Right renal pelvis (tissue), 4 donors: ENCODE results near the gene U2AF2. TPM values are rescaled to one million over a fixed set of nuclear protein-coding genes. Genes with fewer than 3 reads are reported as not detected.

Experiments used
- DNase-seq, 4 donors: peaks; one replicate each; pipeline ENCODE4 v3.0.0-alpha.2; 2013; ENCODE audit warnings: low read depth in 4 of 4, low spot score in 3 of 4, missing footprints in 1 of 4
- polyA plus RNA-seq, 4 donors: library from polyadenylated mRNA; unstranded; fragments of 120-200 nt; gene quantifications; one replicate each; pipeline ENCODE4 v1.2.1, GENCODE V29; 2013; ENCODE audit not compliant: insufficient read length in 4 of 4

The U2AF2 gene
- polyA plus RNA-seq, 4 donors: 178 to 218 (median 182) TPM

DNA sequence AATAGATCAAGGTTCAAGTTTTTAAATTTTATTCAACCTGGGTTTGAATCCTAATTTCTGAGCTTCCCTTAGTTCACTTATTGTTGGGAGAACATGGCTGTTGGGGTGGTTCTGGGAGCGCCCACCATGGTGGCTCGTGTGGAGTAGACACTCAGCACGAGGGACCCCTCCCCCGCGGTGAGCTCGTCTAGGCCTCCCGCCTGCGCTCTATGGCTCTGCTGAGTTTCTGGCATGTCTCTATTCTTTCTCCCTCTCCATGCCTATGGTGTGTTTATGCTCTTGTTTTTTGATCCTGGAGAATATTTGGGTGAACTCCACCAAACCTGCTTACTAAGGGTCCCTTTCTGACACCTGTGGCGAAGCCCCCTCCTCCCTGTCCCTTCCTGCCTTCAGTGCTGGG is 18.6 kb downstream of the U2AF2 start:
- no peak for DNase-seq

DNA sequence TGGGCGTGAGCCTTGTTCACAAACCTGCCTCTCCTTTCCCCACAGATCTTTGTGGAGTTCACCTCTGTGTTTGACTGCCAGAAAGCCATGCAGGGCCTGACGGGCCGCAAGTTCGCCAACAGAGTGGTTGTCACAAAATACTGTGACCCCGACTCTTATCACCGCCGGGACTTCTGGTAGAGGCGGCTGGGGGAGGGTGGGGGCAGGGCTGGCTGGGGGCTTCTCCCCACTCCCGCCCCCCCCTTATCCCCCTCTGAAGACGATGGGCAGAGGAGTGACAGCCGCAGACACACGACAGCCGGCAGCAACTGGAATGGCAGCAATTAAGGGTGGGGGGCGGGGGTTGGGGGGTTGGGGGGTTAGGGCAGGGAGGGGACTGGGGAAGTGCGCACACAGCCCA is 19.1 kb downstream of the U2AF2 start:
- no peak for DNase-seq

DNA sequence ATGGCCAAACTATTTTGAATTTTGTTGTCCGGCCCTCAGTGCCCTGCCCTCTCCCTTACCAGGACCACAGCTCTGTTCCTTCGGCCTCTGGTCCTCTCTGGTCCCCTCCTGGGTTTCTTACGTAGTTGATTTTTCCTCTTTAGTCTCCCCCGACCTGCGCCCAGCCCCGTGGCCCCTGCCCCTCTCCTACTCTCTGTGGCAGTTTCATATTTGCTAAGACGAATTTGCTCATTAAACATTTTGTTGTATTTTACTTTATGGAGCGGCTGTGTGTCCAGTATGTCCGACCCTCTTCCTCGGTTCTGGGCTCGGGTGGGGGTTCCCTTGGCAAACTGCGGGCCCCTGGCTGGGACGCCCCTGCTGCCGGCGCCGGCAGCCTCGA is 19.6 kb downstream of the U2AF2 start:
- DNase-seq: no peak

DNA sequence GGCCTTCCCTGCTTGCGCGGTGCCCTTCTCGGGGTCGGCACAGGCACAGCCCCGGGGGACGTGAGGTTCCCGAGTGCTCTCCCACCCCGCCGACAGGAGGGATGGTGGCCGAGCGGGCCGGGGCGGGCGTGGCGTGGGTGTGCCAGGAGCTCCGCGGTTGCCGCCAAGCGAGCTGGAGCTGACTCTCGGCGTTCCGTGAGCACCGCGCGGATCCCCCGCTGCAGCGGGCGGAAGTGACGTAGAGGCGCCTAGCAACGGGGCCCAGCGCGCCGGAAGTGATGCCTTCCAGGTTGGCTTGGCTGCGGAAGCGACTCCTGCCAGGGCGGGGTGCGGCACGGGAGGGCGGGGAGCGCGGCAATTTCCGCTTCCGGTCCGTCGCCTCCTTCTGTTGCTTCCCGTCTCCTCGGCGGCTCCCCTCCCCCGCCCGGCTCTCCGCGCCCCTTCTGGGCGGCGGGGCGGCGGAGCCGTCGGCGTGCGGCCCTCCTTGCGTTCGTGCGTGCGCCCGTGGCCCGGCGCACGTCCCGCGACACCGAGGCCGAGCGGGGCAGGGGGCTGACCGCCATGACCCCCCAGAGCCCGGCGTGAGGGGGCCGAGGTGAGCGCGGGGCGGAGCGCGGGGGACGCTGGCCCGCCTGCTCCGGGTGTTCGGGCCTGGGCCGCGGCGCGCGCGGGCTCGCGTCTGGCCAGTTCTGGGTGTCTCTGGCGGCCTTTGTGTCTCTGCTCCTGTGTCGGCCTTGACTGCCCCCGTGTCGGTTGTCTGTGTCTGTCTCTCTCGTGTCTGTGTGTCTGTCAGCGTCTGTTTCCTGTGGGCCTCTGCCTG is 20.2 kb downstream of the U2AF2 start, which contains the start of gene EPN1:
Gene EPN1 (plus strand): TSS at position 386 of the 820 bp plus-strand sequence. CDS start 3,402 bp downstream, outside the sequence.
- peak; percentile 87 to 90 (median 88) for DNase-seq

DNA sequence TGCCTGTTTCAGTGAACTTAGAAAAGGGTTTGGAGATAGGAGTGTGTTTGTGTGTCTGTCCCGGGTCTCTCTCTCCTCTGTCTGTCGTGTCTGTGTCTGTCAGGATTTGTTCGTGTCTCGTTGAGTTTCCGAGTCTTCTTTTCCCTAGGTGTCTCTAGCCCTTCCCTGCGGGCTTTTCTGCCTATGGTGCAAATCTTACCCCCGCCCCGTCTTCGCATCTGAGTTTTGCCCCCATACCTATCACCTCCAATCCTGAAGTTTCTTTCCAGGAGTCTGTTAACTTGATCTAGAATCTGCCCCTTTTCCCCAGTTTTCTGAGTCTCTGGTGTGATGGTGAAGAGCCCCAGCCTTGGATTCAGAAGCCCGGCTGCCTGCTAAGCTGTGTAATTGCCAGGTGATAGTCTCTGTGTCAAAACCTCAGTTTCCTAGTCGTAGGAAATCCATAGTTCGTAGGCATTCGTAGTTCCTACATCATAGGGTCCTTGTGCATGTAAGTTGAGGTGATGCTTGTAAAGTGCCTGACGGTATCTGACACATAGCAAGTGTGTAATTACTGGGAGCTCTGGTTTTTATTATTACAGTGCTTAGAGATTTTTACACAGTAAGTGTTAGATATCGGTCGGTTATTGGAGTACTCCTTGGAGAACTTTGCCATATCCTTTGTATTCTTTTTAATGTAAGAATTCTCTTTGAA is 21.0 kb downstream of the U2AF2 start:
- no peak for DNase-seq

DNA sequence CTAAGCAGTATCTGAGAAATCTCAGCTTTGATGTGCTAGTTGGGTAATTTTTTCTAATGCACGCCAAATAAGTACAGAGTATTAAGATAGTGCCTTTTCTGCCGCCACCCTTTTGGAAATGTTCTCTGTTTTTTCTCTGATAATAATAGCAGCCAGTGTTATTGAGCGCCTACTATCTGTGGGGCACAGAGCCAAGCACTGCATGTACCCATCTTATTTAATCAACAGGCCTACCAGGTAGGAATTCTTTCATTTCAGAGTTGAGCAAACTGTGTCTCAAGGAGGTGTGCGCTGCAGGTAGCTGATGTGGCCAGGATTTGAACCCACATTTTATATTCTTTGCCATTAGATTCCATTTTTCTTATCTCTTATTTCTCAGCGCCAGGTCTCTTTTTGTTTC is 21.5 kb downstream of the U2AF2 start:
- no peak for DNase-seq

DNA sequence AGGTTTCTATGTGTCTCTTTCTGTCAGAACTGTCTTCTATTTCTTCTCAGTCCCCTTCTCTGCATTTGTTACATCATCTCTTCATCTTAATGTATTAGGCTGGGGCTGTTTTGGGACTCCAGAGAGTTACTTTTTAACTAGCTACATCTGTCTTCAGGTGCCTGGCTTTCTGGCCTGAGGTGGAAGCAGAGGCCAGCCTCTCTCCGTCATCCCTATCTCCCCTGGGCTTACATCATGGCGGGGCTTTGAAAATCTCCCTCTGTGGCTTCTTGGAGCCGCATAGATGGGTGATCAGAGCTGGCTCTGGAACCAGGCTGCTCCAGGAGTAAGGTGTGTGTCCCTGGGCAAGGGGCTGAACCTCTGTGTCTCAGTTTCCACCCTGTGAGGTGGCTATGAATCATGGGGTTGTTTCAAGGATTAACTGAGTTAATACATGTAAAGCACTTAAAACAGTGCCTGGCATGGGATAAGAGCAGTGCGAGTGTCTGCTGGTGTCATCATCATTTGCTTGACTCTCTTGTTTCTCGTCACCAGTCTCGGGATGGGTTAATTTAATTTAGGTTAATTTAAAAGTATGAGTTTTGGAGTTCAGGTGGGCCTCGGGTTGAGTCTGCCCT is 22.2 kb downstream of the U2AF2 start:
- DNase-seq: no peak

DNA sequence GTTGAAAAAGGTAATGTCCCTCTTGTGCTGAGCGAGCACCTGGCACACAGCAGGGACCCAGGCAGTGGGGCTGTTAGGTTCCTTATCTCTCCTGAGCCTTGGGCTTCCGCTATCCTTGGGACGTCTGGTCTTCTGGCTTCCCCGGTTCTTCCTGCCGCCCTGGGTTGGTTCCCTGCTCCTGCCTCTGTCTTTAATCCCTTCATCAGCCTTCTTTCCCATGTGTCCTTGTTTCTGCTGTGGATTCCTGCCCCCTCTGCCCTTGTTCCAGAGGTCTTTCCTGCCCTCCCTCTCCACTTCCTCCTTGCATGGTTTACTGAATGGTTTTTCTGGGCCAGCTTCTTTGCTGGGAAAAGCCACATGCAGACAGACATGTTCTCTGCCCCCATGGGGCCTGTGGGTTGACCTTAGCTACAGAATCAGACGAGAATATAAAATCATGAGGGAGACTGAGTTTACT is 22.8 kb downstream of the U2AF2 start:
- no peak for DNase-seq

DNA sequence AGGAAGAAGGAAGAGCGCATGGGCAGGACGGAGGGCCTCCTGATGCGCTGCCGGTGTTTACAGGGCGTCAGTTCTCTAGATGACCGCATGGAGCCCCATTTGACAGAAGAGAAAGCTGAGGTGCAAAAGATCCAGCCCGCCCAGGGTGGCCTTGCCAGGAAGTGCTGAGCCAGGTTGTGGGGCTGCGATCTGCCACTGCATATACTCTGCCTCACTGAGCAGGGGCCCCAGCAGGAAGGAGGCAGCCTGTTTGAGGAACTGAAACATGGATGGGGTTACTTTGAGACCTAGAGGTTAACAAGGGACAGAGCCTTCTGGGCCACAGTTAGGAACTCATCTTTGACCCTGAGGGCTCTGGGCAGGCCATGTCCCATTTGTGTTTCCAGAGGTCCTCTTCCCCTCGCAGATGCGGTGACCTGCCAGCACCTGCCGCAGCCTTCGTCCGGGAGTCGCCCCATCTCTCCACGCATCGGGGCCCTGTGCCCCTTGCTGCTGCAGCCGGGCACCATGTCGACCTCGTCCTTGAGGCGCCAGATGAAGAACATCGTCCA is 23.4 kb downstream of the U2AF2 start:
- DNase-seq: no peak

DNA sequence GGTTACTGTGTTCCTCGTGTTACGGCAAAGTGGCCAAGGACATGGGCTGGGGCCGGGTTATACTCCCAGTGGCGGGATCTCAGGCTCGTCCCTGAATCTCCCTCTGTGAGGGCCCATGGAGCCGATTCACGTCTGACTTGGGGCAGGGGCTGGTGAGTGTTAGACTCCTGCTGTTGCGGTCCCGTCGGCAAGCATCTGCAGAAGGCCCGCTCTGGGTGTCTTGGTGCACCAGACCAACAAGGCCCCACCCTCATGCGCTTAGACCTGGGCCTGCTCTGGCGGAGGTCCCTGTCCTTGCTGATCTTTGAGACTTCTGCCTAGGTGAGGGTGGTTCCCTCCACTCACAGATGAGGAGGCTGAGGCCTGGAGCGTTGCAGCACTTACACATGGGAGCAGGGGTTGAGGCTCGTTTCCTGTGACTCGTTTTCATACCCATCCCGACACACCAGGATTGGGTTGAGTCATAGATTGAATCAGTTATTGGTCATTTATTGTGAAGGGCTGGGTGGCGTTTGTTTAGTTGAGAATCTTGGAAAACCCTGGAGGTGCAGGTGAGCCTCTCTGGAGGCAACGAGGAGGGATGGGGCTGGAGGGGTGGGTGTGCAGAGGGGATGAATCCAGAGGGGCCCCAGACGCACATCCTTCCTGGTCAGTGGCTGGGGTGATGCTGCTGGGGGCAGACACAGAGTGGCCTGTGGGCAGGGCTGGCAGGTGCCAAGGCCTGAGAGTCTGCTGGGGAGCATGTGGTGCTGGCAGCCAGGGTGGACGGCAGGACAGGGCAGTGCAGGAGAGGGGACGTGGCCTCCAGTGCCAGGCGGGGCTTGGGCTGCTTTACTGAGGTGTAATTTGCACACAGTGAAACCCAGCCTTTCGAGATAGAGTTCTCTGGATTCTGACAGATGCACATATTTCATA is 24.8 kb downstream of the U2AF2 start:
- DNase-seq: no peak

DNA sequence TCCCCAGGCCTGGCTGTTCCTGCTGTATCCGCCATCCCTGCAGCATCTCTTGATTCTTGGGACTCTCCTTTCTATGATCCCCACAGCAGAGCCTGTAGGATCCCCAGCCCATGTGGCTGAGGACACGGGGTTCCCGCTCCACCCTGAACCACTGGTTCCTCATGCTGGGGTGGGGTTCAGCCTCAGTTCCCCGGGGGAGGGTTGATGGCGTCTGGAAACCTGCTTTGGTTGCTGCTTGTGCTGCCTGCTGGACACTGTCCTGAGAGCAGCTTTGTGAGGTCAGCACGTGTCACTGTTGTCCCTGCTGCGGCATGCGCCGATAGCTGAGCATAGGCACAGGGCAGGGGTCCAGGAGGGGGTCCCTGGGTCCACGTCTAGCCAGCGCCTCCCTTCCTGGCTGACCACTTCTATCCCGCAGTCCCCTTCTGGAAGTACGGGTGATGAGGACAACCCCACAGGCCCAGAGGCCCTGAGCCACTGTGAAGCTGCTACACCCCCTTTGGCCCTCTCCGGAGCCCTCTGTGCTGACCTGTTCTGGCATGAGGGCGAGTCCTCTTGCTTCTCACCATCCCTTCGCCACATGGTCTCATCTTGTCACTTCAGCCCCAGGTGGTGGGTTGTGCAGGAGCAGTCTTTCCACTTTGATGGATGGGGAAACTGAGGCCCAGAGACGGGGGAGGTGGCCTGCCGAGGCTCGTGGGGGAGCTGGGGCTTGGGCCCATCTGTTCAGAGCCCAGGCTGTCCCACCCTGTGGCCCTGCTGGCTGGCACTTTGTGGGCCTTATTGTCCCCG is 25.7 kb downstream of the U2AF2 start:
- DNase-seq: no peak

DNA sequence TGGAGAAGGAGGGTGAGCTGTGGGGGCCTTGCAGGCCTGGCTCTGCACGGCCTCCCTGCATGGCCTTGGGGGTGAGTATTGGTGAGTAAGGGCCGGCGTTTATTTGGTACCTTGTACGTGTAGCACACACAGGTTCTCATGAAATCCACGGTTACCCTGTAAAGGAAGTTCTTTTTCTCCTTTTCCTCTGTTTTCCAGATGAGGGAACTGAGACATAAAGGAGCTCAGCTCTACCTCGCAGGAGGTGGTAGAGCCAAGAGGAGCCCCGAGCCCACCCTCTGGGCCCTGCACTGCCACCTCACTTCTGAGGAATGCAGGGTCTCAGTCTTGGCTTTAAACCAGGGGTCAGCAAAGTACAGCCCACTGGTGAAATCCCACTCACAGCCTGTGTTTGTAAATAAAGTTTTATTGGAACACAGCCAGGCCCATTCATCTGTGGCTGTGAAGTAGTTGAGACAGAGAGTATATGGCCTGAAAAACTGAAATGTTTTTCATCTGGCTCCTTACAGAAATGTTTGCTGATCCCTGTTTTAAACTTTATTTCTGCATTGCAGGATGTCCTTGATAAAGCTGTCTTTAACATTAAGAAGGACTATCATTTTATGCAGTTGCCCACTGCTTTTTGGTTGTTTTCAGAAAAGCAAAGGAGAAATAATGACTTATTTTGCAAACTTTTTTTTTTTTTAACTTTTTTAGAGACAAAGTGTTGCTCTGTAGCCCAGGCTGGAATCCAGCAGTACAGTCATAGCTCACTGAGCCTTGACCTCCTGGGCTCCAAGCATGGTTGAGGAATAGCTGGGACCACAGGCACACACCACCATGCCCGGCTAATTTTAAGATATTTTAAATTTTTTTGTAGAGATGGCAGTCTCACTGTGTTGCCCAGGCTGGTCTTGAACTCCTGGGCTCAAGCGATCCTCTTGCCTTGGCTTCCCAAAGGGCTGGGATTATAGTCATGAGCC is 26.6 kb downstream of the U2AF2 start:
- DNase-seq: no peak

DNA sequence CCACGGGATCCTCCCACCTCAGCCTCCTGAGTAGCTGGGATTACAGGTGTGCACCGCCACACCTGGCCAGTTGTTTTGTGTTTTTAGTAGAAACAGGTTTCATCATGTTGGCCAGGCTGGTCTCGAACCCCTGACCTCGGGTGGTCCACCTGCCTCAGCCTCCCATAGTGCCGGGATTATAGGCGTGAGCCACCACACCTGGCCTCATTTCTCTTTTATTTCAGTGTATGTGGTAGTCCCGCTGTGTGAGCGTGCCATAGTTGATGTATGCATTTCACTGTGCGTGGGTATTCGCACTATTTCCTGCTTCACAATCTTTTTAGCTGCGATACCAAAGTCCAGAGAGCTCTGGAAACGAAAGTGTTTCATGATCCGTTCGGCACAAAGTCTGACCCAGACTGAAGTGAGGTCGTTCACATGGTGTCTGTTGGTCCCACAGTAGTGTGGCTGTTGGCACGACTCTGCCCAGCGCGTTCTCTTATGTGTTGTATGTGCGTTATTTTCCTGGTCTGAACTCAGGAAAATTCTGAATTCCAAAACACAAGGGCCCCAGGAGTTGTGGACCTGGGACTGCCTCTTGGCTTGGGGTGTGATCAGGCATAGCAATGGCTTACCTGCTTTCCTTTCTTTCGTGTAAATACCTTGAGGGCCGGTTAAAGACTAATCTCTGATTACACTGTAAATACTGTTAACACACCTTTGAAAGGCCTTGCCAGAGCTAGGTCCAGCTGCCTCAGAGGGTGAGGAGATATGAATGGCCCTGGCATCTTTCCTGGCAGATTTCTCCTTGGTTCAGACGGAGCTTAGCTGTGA is 28.8 kb downstream of the U2AF2 start:
- DNase-seq: peak in 2 of 4 donors; percentile 53 to 56

DNA sequence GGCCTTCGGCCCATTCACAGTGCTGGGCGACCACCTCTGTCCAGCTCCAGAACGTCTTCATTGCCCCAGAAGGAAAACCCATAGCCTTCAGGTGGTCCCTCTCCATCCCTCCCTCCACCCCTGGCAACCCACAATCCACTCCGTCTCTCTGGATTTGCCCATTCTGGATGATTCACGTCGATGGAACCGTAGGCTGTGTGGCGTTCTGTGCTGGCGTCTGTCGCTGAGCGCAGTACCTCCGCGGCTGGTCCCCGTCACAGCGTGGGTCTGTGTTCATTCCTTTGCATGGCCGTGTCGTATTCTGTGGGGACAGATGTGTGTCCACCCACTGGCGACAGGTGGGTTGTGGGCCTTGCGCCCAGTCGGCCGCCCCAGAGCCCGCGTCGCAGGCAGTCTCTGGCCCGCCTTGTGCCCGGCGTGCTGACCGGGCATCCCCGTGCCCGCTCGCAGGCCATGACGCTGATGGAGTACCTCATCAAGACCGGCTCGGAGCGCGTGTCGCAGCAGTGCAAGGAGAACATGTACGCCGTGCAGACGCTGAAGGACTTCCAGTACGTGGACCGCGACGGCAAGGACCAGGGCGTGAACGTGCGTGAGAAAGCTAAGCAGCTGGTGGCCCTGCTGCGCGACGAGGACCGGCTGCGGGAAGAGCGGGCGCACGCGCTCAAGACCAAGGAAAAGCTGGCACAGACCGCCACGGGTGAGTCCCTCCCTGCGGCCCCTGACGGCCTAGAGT is 30.3 kb downstream of the U2AF2 start:
- DNase-seq: no peak

DNA sequence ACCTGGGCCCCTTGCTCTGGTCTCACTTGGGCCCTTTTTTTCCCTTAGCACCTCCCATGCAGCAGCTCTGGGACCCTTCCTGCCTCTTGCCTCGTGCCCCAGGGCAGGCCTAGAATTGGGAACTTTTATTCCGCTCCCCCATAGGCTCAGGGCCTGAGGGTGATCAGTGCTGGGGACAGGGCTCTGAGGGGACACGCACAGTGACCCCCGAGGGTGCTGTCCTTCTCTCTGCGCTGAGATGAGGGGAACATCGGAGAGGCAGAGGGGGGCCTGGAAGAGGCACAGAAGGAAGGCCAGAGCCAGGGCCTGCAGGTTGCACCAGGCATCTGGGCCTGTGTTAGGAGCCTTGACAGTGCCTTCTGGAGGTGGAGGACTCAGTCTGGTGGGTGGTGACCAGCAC is 30.9 kb downstream of the U2AF2 start:
- DNase-seq: no peak

DNA sequence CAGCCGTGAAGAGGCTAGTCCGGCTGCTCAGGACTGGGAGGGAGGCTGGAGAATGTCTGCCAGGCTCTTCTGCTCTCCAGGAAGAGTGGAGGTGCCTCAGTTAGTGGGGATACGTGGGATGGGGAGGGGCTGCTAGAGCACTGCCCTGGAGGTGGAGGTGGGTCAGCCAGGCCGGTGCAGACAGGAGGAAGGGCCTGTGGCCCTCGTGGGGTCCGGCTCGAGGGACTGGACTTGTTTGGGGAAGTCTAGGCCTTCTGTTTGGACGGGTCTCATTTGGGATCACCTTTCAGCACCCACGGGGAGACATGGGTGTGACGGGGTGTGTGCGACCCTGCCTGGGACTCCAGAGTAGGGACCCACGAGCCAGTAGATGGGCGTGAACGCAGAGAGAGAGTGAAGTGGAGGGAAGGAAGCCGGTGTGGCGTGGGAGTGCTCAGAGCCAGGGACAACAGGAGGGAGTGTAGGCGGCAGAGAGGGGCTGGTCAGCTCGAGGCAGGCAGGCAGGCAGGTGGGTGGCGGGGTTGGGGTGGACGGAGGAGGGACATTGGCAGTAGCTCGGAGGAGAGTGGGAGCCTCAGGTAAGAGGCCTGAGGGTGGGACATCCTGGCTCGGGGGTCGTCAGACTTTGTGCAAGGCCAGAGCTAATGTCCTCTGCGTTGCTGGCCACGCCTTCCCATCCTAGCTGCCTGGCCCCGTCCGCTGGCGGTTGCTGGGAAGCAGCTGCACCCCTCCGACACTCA is 31.6 kb downstream of the U2AF2 start:
- no peak for DNase-seq
